Activated T-helper 17 cell treated with anti-CD3 and anti-CD28 coated beads, Interleukin-2, amount 50 U/mL, for 72 hours (primary cell): ENCODE results near the gene BRD4. TPM values are rescaled to one million over a fixed set of nuclear protein-coding genes. Genes with fewer than 3 reads are reported as not detected.

Experiments
- ATAC-seq: fragments of 150-1000 bp; cut with Tn5 transposase; replicated peaks from 2 replicates; pipeline ENCODE4 v1.10.0; 2021; ENCODE audit warnings: mild to moderate bottlenecking, moderate library complexity
- H3K27ac Mint-ChIP-seq: one replicate; pipeline ENCODE4 v1.8.0; 2022; ENCODE audit warnings: mixed read lengths
- H3K27me3 Mint-ChIP-seq: one replicate; pipeline ENCODE4 v1.8.0; 2022; ENCODE audit warnings: mixed read lengths
- H3K36me3 Mint-ChIP-seq: one replicate; pipeline ENCODE4 v1.8.0; 2022; ENCODE audit warnings: low read depth, mild to moderate bottlenecking, mixed read lengths
- H3K4me1 Mint-ChIP-seq: one replicate; pipeline ENCODE4 v1.8.0; 2022; ENCODE audit warnings: mixed read lengths
- H3K4me3 Mint-ChIP-seq: one replicate; pipeline ENCODE4 v1.8.0; 2022; ENCODE audit warnings: mild to moderate bottlenecking, mixed read lengths
- H3K9me3 Mint-ChIP-seq: one replicate; pipeline ENCODE4 v1.8.0; 2022; ENCODE audit warnings: mixed read lengths
- total RNA-seq, 2 donors: library from RNA; stranded (reverse); gene quantifications; one replicate each; pipeline ENCODE4 v1.2.3, GENCODE V29; 2022

The BRD4 gene
- total RNA-seq, 2 donors from 2014 or later: 90.4 to 96.7 TPM

DNA sequence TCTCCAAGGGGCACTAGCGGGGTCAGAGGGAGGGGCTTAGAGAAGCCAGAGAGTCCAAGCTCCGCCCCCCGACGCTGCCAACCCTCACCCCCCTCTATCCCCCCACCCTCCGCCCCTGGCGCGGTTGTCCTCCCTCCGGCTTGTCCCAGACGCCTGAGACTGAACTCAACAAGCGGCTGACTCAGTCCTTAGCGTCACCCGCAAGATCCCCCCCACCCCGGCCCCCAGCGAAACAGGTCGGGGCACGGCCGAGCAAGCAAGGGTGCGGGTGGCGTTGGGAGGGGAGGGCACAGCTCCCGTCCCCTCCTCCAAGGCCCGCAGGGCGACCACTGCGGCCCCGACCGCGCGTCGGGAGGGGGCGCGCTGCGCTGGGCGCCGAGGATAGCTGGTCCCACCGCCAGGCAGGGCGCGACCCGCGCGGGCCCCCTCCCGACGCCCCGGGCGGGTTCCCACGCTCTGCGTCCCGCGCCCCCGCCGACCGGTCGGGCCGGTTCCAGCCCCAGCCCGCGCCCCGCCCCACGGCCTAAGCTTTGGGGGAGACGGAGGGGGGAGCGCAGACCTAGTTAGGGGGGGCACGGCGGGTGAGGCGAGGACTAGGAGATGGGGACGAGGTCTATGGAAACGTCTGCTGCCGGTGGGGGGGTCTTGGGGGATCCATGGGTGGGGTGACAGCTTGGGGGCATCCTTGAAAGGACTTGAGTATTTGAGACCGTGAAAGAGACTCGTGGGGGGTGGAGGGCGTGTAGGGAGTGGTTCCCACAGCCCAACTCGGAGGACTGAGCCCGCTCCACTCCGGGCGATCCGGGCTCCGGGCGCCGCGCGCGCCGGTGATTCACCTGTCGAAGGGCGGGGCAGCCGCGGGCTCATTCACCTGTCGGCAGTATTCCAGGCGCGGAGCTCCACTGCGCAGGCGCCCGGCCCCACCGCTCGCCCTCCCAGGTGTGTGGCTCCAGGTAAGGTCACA is 136.7 kb downstream of the BRD4 start:
- no peak overlapping the region for H3K4me3 Mint-ChIP-seq
- peaks cover 5% of the 10 kb centered on the region for H3K4me1 Mint-ChIP-seq
- H3K27ac Mint-ChIP-seq: no peak overlapping the region
- H3K9me3 Mint-ChIP-seq: no peaks in the 10 kb centered on the region
- peaks cover 9% of the 10 kb centered on the region for H3K36me3 Mint-ChIP-seq
- peak; percentile 23 for ATAC-seq
- peaks cover 47% of the 10 kb centered on the region for H3K27me3 Mint-ChIP-seq

DNA sequence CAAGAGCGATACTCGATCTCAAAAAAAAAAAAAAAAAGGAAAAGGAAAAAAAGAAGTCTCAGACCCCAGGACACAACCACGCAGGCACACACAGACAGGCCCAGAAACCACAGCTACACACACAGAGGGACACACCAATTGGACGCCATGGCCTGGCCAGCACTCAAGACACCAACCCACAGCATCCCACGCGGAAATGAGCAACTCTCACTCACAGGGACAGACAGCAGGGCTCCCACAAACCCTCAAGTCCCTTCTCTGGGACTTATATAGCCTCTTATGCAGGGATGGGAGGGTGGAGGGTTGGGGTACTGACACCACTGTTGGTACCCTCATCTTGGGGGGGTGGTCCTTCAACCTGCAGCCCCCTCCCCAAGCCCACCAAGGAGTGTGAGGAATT is 137.4 kb downstream of the BRD4 start:
- Mint-ChIP-seq H3K27me3 (peaks cover 47% of the 10 kb centered on the region), H3K4me3 (peak overlapping the region; percentile 11), H3K9me3 (no peaks in the 10 kb centered on the region), H3K4me1 (peaks cover 5% of the 10 kb centered on the region), H3K36me3 (peaks cover 9% of the 10 kb centered on the region), H3K27ac (no peak overlapping the region)
- peak; percentile 46 for ATAC-seq

DNA sequence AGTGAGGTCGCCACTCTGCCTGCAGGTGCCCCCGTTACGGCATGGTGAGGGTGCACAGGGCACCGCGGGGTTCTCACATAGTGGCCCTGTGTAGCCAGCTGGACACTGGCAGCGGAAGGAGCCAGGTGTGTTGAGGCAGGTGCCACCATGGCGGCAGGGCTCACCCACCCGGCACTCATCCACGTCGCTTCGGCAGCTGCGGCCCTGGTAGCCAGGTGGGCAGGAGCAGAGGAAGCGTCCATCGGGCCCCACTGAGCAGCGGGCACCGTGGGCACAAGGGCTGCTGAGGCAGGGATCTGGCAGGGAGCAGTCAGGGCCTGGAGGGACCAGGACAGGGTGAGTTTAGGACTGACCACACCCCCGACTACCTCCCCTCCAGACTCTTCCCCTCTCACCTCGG is 140.4 kb downstream of the BRD4 start:
- H3K36me3 Mint-ChIP-seq: no peaks in the 10 kb centered on the region
- no peaks in the 10 kb centered on the region for H3K9me3 Mint-ChIP-seq
- no peak for ATAC-seq
- no peaks in the 10 kb centered on the region for H3K4me1 Mint-ChIP-seq
- no peak overlapping the region for H3K27ac Mint-ChIP-seq
- H3K4me3 Mint-ChIP-seq: no peak overlapping the region
- H3K27me3 Mint-ChIP-seq: peaks cover 25% of the 10 kb centered on the region

DNA sequence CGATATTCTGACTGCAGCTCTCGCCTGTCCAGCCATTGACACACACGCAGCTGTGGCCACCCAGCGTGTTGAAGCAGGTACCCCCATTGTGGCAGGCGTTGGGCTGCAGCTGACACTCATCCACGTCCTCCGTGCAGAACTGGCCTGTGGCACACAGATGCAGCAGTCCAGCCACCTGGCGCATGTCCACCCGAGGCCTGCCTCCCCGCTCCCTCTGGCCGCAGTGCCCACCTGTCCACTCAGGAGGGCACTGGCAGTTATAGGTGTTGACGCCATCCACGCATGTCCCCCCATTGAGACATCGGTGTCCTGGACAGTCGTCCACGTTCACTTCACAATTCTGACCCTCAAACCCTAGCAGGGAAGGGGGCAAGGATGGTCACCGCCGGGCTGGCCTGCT is 140.8 kb downstream of the BRD4 start:
- Mint-ChIP-seq H3K4me3 (no peak overlapping the region), H3K36me3 (no peaks in the 10 kb centered on the region), H3K27ac (no peak overlapping the region), H3K9me3 (no peaks in the 10 kb centered on the region), H3K27me3 (peaks cover 21% of the 10 kb centered on the region), H3K4me1 (no peaks in the 10 kb centered on the region)
- ATAC-seq: no peak

DNA sequence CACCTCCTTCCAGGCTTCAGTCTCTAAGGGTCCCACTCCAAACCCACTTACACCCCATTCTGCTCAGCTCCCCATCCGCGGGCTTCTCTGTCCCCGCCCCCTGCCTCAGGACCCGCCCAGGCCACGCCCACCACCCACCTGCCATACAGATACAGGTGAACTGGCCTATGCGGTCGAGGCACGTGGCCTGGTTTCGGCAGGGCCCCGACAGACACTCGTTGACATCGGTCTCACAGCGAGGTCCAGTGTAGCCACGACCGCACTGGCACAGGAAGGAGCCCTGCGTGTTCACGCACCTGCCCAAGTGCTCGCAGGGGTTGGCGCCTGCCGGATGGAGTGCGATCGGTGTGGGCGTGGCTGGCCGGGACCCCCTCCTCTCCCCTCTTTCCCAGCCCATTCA is 143.5 kb downstream of the BRD4 start:
- Mint-ChIP-seq H3K9me3 (no peaks in the 10 kb centered on the region), H3K27me3 (peaks cover 5% of the 10 kb centered on the region), H3K4me1 (no peaks in the 10 kb centered on the region), H3K36me3 (no peaks in the 10 kb centered on the region), H3K27ac (no peak overlapping the region), H3K4me3 (no peak overlapping the region)
- ATAC-seq: no peak

DNA sequence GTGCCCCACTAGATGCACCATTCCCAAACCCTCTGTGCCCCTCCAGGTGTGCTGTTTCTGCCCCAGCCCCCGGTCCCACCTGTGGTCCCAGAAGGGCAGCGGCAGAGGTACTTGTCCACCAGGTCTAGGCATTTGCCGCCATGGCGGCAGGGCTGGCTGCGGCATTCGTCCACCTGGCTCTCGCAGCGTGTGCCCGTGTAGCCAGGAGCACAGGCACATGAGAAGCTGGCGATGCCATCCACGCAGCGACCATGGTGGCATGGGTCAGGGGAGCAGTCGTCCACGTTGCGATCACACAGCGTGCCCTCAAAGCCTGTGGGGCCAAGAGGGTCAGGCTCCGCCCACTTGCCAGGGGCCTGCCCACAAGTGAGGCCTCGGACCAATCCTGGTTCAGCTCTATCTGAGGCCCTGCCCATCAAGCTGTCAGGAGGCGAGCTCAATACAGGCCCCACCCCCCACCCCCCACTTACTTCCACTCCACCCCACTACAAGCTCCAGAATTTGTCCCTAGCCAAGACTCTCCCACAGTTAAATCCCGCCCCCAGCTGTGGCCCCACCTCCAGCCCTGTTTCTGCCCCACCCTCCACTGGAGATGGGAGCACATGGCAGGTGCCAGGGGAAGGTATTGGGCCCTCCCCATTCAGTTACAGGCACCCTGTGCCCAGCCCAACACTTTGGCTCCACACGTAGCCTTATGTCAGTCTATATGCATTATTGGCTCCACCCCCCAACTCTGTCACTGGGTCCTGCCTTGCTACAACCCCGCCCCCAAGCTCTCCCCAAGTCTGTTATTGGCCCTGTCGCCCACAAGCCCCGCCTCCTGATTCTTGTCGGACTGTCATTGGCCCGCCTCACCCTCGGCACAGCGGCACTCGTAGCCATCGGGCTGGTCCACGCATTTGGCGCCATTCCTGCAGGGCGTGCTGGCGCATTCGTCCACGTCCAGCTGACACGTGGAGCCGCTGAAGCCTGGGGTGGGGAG is 145.0 kb downstream of the BRD4 start:
- no peak for ATAC-seq
- Mint-ChIP-seq H3K27ac (no peak overlapping the region), H3K27me3 (peaks cover 5% of the 10 kb centered on the region), H3K36me3 (no peaks in the 10 kb centered on the region), H3K4me3 (no peak overlapping the region), H3K4me1 (no peaks in the 10 kb centered on the region), H3K9me3 (no peaks in the 10 kb centered on the region)

Other genes with a start within 250 kb of the BRD4 start
- 1 to 10 TPM in 1 of 2 donors, under 1 TPM in 1; 0.26 to 2.6 TPM for gene SYDE1, start 225.1 kb downstream of the BRD4 start, total RNA-seq
- under 1 TPM; 0.06 to 0.29 TPM for gene NOTCH3, start 131.5 kb downstream of the BRD4 start, total RNA-seq
- under 1 TPM in 1 of 2 donors, not detected in 1; 0.24 TPM for gene EPHX3, start 100.1 kb downstream of the BRD4 start, total RNA-seq
- 10 to 100 TPM; 48.5 to 62.5 TPM for gene AKAP8, start 47.2 kb upstream of the BRD4 start, total RNA-seq
- gene AKAP8L, start 86.4 kb upstream of the BRD4 start, total RNA-seq: 10 to 100 TPM; 64.8 to 68.4 TPM
- gene WIZ, start 117.4 kb upstream of the BRD4 start, total RNA-seq: 10 to 100 TPM; 27.7 to 30.0 TPM
- gene RASAL3, start 132.0 kb upstream of the BRD4 start, total RNA-seq: 100 to 1,000 TPM; 126 to 134 TPM
- under 1 TPM in 1 of 2 donors, not detected in 1; 0.11 TPM for gene PGLYRP2, start 147.0 kb upstream of the BRD4 start, total RNA-seq
- gene CYP4F22, start 176.0 kb upstream of the BRD4 start, total RNA-seq: under 1 TPM; 0.58 to 0.73 TPM